Parathyroid adenoma (tissue), 2 donors: ENCODE measurements around the gene PKM.
"Not testable (repeated sequence)": the region's sequence is repeated elsewhere in the genome, so short reads cannot be mapped to it uniquely, and the experiment has no call there.

Experiments
- H2AFZ ChIP-seq: fragments of 300-600 bp; sonication (generic); one replicate; pipeline ENCODE4 v1.7.0; 2017; ENCODE audit warnings: antibody characterized with exemption, mild to moderate bottlenecking
- H3K27ac ChIP-seq: fragments of 300-600 bp; sonication (generic); one replicate; pipeline ENCODE4 v1.7.0; 2017
- H3K27me3 ChIP-seq: fragments of 300-600 bp; sonication (generic); one replicate; pipeline ENCODE4 v1.7.0; 2017; ENCODE audit warnings: low read length; ENCODE audit not compliant: control insufficient read depth, insufficient read depth
- H3K36me3 ChIP-seq: fragments of 300-600 bp; sonication (generic); one replicate; pipeline ENCODE4 v1.7.0; 2017; ENCODE audit warnings: low read length; ENCODE audit not compliant: control insufficient read depth, insufficient read depth
- H3K4me1 ChIP-seq: fragments of 300-600 bp; sonication (generic); one replicate; pipeline ENCODE4 v1.7.0; 2017; ENCODE audit warnings: control low read depth
- H3K4me2 ChIP-seq: fragments of 300-600 bp; sonication (generic); one replicate; pipeline ENCODE4 v1.7.0; 2017; ENCODE audit warnings: low read length
- H3K4me3 ChIP-seq: fragments of 300-600 bp; sonication (generic); one replicate; pipeline ENCODE4 v1.7.0; 2017; ENCODE audit warnings: low read depth, low read length
- H3K79me2 ChIP-seq: fragments of 300-600 bp; sonication (generic); one replicate; pipeline ENCODE4 v1.7.0; 2017; ENCODE audit warnings: control low read depth
- H3K9ac ChIP-seq: fragments of 300-600 bp; sonication (generic); one replicate; pipeline ENCODE4 v1.7.0; 2017; ENCODE audit warnings: mild to moderate bottlenecking
- H3K9me3 ChIP-seq: fragments of 300-600 bp; sonication (generic); one replicate; pipeline ENCODE4 v1.7.0; 2017; ENCODE audit warnings: low read length; ENCODE audit not compliant: control insufficient read depth
- TF ChIP-seq, protein P1 (sequence below): fragments of 300-600 bp; sonication (generic); IDR thresholded peaks from one replicate; pipeline ENCODE4 v1.7.0; 2017; ENCODE audit warnings: antibody characterized with exemption, mild to moderate bottlenecking
- donor health status: primary hyperparathyroidism.

The PKM gene

DNA sequence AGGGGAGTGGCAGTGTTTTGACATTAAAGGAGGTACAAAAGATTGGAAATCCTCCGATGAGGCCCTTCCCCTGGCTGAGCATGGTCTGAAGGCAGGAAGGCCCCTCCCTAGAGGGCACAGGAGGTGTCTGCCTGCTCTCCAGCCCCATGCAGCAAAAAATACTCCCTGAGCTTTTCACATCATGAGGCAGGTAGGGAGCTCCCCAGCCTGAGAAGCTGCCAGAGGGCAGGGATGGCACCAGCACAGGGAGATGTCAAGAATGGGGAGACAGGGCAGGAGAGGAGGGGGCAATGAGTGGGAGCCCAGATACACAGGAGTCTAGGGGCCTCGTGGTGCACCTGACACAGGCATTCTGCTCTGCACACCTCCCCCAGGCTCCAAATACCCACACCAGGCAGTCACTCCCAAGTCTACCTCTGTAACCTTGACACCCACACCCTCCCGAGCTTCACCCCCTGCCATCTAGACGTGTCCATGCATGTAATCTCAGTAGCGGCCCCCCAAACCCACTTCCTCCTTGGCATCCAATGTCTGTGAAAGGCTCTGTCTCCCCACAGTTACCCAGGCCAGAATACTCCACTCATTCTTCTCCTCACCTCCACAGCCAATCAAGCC is 56.3 kb downstream of the PKM start:
- H3K9me3 ChIP-seq, result no peaks in the 10 kb centered on the region
- no peaks in the 10 kb centered on the region for H3K27me3 ChIP-seq
- no peak overlapping the region for H3K9ac ChIP-seq
- H2AFZ ChIP-seq, result no peak overlapping the region
- TF ChIP-seq, protein P1, sequence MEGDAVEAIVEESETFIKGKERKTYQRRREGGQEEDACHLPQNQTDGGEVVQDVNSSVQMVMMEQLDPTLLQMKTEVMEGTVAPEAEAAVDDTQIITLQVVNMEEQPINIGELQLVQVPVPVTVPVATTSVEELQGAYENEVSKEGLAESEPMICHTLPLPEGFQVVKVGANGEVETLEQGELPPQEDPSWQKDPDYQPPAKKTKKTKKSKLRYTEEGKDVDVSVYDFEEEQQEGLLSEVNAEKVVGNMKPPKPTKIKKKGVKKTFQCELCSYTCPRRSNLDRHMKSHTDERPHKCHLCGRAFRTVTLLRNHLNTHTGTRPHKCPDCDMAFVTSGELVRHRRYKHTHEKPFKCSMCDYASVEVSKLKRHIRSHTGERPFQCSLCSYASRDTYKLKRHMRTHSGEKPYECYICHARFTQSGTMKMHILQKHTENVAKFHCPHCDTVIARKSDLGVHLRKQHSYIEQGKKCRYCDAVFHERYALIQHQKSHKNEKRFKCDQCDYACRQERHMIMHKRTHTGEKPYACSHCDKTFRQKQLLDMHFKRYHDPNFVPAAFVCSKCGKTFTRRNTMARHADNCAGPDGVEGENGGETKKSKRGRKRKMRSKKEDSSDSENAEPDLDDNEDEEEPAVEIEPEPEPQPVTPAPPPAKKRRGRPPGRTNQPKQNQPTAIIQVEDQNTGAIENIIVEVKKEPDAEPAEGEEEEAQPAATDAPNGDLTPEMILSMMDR, result no peak
- H3K79me2 ChIP-seq, result no peaks in the 10 kb centered on the region
- no peaks in the 10 kb centered on the region for H3K36me3 ChIP-seq
- H3K4me2 ChIP-seq, result no peak overlapping the region
- H3K4me1 ChIP-seq, result no peaks in the 10 kb centered on the region
- no peak overlapping the region for H3K27ac ChIP-seq
- no peak overlapping the region for H3K4me3 ChIP-seq

DNA sequence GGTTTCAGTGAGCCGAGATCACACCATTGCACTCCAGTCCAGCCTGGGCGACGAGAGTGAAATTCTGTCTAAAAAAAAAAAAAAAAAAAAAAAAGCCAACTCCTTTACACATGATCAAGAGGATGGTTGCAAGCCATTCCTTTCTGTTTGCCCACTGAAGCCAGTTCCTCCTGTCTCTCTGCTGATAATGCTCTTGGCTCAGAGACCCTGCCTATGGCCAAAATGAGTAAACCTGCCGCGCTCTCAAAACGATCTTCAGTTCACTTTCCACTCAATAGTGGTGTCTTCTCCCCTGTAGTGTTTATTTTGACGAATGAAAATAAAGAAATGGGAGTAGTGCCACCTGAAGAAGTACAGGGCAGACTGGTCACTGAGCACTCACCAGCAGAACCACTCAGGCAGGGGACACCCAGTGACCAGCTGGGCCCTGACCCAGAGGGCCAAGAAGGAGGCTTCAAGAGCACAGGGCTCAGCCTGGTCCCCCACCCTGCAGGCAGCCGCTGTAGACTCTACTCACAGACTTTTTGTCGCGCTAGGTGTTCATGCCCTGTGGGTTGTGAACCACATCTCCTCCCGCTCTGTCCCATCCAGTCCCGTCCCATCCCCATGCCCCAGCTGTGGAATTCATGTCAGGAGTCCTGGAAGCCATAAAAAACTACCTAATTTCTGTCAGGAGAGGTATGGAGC is 57.0 kb downstream of the PKM start:
- Histone ChIP-seq H3K9ac (no peak overlapping the region), H2AFZ (no peak overlapping the region), H3K27me3 (no peaks in the 10 kb centered on the region), H3K4me3 (no peak overlapping the region), H3K4me1 (no peaks in the 10 kb centered on the region), H3K9me3 (no peaks in the 10 kb centered on the region), H3K36me3 (no peaks in the 10 kb centered on the region), H3K4me2 (no peak overlapping the region), H3K79me2 (no peaks in the 10 kb centered on the region), H3K27ac (no peak overlapping the region)
- TF ChIP-seq, protein P1, result no peak

DNA sequence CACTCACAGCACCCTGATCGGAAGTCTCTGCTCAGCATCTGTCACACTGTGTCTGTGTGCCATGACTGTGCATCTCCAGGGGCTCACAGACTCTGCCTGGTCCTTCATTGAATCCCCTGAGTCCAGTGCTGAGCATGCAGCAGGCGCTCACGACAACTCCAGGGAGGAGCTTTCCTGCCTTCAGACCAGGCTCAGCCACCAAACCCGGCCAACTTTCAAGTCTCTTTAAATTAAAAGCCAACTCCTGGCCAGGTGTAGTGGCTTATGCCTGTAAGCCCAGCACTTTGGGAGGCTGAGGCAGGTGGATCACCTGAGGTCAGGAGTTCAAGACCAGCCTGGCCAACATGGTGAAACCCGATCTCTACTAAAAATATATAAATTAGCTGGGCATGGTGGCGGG is 57.6 kb downstream of the PKM start:
- H2AFZ ChIP-seq, result no peak overlapping the region
- TF ChIP-seq, protein P1, result no peak
- no peak overlapping the region for H3K4me3 ChIP-seq
- H3K4me2 ChIP-seq, result no peak overlapping the region
- no peaks in the 10 kb centered on the region for H3K9me3 ChIP-seq
- H3K36me3 ChIP-seq, result no peaks in the 10 kb centered on the region
- no peaks in the 10 kb centered on the region for H3K4me1 ChIP-seq
- no peak overlapping the region for H3K27ac ChIP-seq
- H3K79me2 ChIP-seq, result no peaks in the 10 kb centered on the region
- no peaks in the 10 kb centered on the region for H3K27me3 ChIP-seq
- H3K9ac ChIP-seq, result no peak overlapping the region

DNA sequence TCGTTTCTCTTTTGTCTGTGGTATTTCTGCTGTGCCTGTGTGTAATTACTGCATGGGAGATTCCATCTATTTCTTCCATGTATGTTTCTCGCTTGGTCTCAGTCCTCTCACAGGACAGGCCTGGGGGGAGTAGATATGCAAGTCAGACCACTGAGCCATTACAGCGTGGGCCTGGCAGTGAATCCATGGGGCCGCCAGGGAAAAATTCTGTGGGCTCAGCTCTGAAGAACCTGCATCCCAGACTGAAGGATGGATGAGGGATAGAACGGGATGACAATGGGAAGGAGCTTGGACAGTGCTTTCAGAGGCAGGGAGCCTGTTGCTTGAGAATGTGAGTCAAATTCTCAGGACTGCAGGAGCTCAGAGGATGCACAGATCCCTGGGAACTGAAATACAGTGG is 58.2 kb downstream of the PKM start:
- H3K9ac ChIP-seq, result no peak overlapping the region

DNA sequence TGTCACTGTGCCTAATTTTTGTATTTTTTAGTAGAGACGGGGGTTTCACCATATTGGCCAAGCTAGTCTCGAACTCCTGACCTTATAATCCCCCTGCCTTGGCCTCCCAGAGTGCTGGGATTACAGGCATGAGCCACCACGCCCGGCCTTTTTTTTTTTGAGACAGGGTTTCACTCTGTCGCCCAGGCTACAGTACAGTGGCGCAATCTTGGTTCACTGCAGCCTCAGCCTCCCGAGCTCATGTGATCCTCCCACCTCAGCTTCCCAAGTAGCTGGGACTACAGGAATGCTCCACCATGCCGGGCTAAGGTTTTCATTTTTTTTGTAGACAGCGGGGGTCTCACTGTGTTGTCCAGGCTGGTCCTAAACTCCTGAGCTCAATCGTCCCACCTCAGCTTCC is 59.0 kb downstream of the PKM start:
- H3K4me1 ChIP-seq, H3K27ac ChIP-seq, H3K36me3 ChIP-seq: not testable (repeated sequence)

More for the DNA sequence above, 58.2 kb downstream of the PKM start:
- Histone ChIP-seq H3K79me2 (no peaks in the 10 kb centered on the region), H3K27me3 (no peaks in the 10 kb centered on the region), H2AFZ (no peak overlapping the region), H3K9me3 (no peaks in the 10 kb centered on the region), H3K27ac (no peak overlapping the region), H3K4me2 (no peak overlapping the region), H3K4me1 (no peaks in the 10 kb centered on the region), H3K4me3 (no peak overlapping the region), H3K36me3 (no peaks in the 10 kb centered on the region)
- TF ChIP-seq, protein P1, result no peak

More for the DNA sequence above, 59.0 kb downstream of the PKM start:
- not testable (repeated sequence) for H3K27me3 ChIP-seq, H3K4me3 ChIP-seq, H3K79me2 ChIP-seq, H3K9me3 ChIP-seq, H3K9ac ChIP-seq, H2AFZ ChIP-seq, H3K4me2 ChIP-seq
